K562 (cell line): ENCODE data around the gene LTBP2. TPM values are rescaled to one million over a fixed set of nuclear protein-coding genes. Genes with fewer than 3 reads are reported as not detected.

Experiments used
- ATAC-seq: fragments of 200-7000 bp; cut with Tn5 transposase; 3 replicates; pipeline ENCODE4 v1.9.1; 2020; ENCODE audit warnings: moderate library complexity
- BruUV-seq: library from RNA; stranded (reverse); fragments of 400-500 nt; replicated peaks from 2 replicates; lab custom pipeline; 2021; lab: Mats Ljungman, UMichigan
- CTCF ChIA-PET: fragments of 300-600 bp; formaldehyde crosslinking; extraction: SDS; loops from one replicate; lab custom pipeline; 2021; ENCODE audit warnings: low intra/inter-chr PET ratio; lab: Yijun Ruan, JAX
- POLR2A ChIA-PET: fragments of 300-600, 350-650 bp; sonication (Branson Sonifier 250); formaldehyde crosslinking; extraction: SDS; loops from one replicate; lab custom pipeline; 2021; ENCODE audit warnings: antibody characterized with exemption, inconsistent platforms; lab: Yijun Ruan, JAX
- DNase-seq, 4 experiments: peaks; one replicate each; pipeline versions ENCODE4 v3.0.0 to v3.0.0-alpha.2; 2011 to 2018; ENCODE audit warnings: low spot score in 3 of 4, mixed read lengths in 3 of 4; ENCODE audit errors: extremely low read depth in 1 of 4
- FAIRE-seq: peaks from 2 replicates; lab custom pipeline; 2011; peaks lifted over from hg19 to GRCh38; lab: Jason Lieb, UNC
- H2AFZ ChIP-seq: 2 replicates; pipeline ENCODE4 v1.6.0; 2011; ENCODE audit warnings: low read depth, low read length, control low read depth, inconsistent platforms
- H3K27ac ChIP-seq: fragments of 200-600 bp; 3 replicates; pipeline ENCODE4 v1.8.0; 2011; ENCODE audit warnings: low read depth, mild to moderate bottlenecking, control low read depth, inconsistent platforms, low read length, moderate library complexity, mixed read lengths; ENCODE audit errors: extremely low read depth
- H3K27me3 ChIP-seq, 2 experiments: fragments of 300-600 bp in 1 of 2; 2 replicates in 1 of 2; 3 replicates in 1 of 2; pipeline versions ENCODE4 v1.6.0 to v1.8.0; 2011; ENCODE audit warnings: inconsistent platforms in 2 of 2, low read length in 2 of 2, mild to moderate bottlenecking in 1 of 2, mixed read lengths in 1 of 2, moderate library complexity in 1 of 2; ENCODE audit not compliant: control insufficient read depth in 2 of 2, insufficient read depth in 2 of 2
- H3K36me3 ChIP-seq: fragments of 300-600 bp; 3 replicates; pipeline ENCODE4 v1.8.0; 2011; ENCODE audit warnings: mild to moderate bottlenecking, low read length, inconsistent platforms; ENCODE audit not compliant: control insufficient read depth, insufficient read depth
- H3K4me1 ChIP-seq, 2 experiments: fragments of 200-600 bp in 1 of 2; replicated peaks in 1 of 2; 2 replicates in 1 of 2; 3 replicates in 1 of 2; pipeline versions ENCODE4 v1.5.1 to v1.8.0; 2011; ENCODE audit warnings: inconsistent platforms in 2 of 2, low read length in 2 of 2, mild to moderate bottlenecking in 1 of 2, mixed read lengths in 1 of 2, moderate library complexity in 1 of 2; ENCODE audit not compliant: control insufficient read depth in 2 of 2, insufficient read depth in 2 of 2
- H3K4me2 ChIP-seq: 2 replicates; pipeline ENCODE4 v1.6.1; 2011; ENCODE audit warnings: low read length, control low read depth, inconsistent platforms, mixed read lengths; ENCODE audit not compliant: insufficient read depth
- H3K4me3 ChIP-seq: fragments of 200-600 bp; sonication (generic), shearing (Covaris generic); 2 replicates; pipeline ENCODE4 v1.5.1; 2016; ENCODE audit warnings: control low read depth, inconsistent platforms
- H3K79me2 ChIP-seq: fragments of 200-600 bp; 3 replicates; pipeline ENCODE4 v1.8.0; 2011; ENCODE audit warnings: low read length, inconsistent platforms; ENCODE audit not compliant: control insufficient read depth, insufficient read depth
- H3K9ac ChIP-seq, 2 experiments: 2 replicates each; pipeline versions ENCODE4 v1.6.0 to v1.6.1; 2011; ENCODE audit warnings: low read depth in 2 of 2, low read length in 2 of 2, control low read depth in 1 of 2, inconsistent platforms in 1 of 2, mild to moderate bottlenecking in 1 of 2, mixed read lengths in 1 of 2; ENCODE audit not compliant: insufficient read depth in 1 of 2
- H3K9me1 ChIP-seq: one replicate; pipeline ENCODE4 v1.6.0; 2011; ENCODE audit warnings: inconsistent platforms, mild to moderate bottlenecking, low read length, moderate library complexity; ENCODE audit not compliant: control insufficient read depth, insufficient read depth
- H3K9me3 ChIP-seq: replicated peaks from 2 replicates; pipeline ENCODE4 v1.5.1; 2011; ENCODE audit warnings: low read depth, low read length, inconsistent platforms; ENCODE audit not compliant: control insufficient read depth, insufficient read depth
- H4K20me1 ChIP-seq: replicated peaks from 2 replicates; pipeline ENCODE4 v1.6.1; 2011; ENCODE audit warnings: low read length, inconsistent platforms, mixed read lengths; ENCODE audit not compliant: control insufficient read depth, insufficient read depth
- CBFA2T2 ChIP-seq: fragments of 450-650 bp; conservative IDR thresholded peaks from 2 replicates; pipeline ENCODE4 v1.6.1; 2017; ENCODE audit warnings: mild to moderate bottlenecking
- CBFA2T3 ChIP-seq: fragments of 450-650 bp; IDR thresholded peaks from 2 replicates; pipeline ENCODE4 v1.6.1; 2017
- CHD2 ChIP-seq: IDR thresholded peaks from 2 replicates; pipeline ENCODE4 v1.6.1; 2011; ENCODE audit warnings: low read depth, low read length
- CTBP1 ChIP-seq: fragments of 450-650 bp; IDR thresholded peaks from 2 replicates; pipeline ENCODE4 v1.6.1; 2016; ENCODE audit warnings: borderline replicate concordance
- ELF1 ChIP-seq: fragments of 200-800 bp; sonication (Bioruptor generic); IDR thresholded peaks from 2 replicates; pipeline ENCODE4 v1.6.1; 2016; ENCODE audit warnings: missing genetic modification characterization, missing compliant biosample characterization
- MAX ChIP-seq: sonication (generic); formaldehyde crosslinking; IDR thresholded peaks from 2 replicates; pipeline ENCODE4 v1.9.0; 2022; ENCODE audit warnings: mild to moderate bottlenecking, missing genetic modification reagents
- ZNF780A ChIP-seq: fragments of 250-450 bp; sonication (Bioruptor Pico); IDR thresholded peaks from 2 replicates; pipeline ENCODE4 v1.5.0; 2021; ENCODE audit warnings: mild to moderate bottlenecking
- WGBS: fragments of 100-300 bp; shearing (Covaris generic); methylation state at CpG from one replicate; pipeline ENCODE4 v1.1.6; 2016; ENCODE audit warnings: low coverage, mixed read lengths; ENCODE audit not compliant: insufficient coverage; ENCODE audit errors: missing lambda C conversion rate; 5-methylcytosine and 5-hydroxymethylcytosine counted together
- in situ Hi-C: fragments of 300-500 bp; cut with MboI; formaldehyde crosslinking; loops from 4 replicates; pipeline ENCODE4 v1.15.0; 2018; ENCODE audit warnings: inconsistent platforms, mixed read lengths
- intact Hi-C: fragments of 100-400 bp; cut with micrococcal nuclease; formaldehyde crosslinking; loops from 2 replicates; pipeline ENCODE4 v1.14.2; 2022
- polyA plus RNA-seq, 8 experiments: library from polyadenylated mRNA; depleted of rRNA in 4 of 8; stranded (reverse) in 5 of 8; unstranded in 3 of 8; fragments of >200 nt; fragmentation: Nextera tagmentation in 2 of 8; fragmentation: Illumina TruSeq in 1 of 8; extraction: Ambion mirVana in 2 of 8; extraction: Trizol in 1 of 8; gene quantifications; 2 replicates each; pipeline versions ENCODE4 v1.2.1 to v1.2.3, GENCODE V29; 2011 to 2014; ENCODE audit warnings: inconsistent platforms in 1 of 8, missing spikeins in 1 of 8
- total RNA-seq, 7 experiments: library from RNA; depleted of rRNA in 6 of 7; stranded (reverse); fragments of >200 nt in 6 of 7; fragmentation: Illumina TruSeq in 2 of 7; extraction: Trizol in 2 of 7; gene quantifications; 2 replicates each; pipeline versions ENCODE4 v1.2.1 to v1.2.3, GENCODE V29; 2011 to 2021; ENCODE audit warnings: low replicate concordance in 1 of 7

The LTBP2 gene
- total and polyA plus RNA-seq, 9 of the 15 experiments (the other 6 are each of a cell fraction or from before 2014, with no cell fraction given) = under 0.01 to 0.18 (median 0.03) TPM; not detected in 3

GRCh38 chr14:74531006-74531405 is 81.0 kb downstream of the LTBP2 start:
- FAIRE-seq (no peak), ATAC-seq (no peak)
- CTCF ChIA-PET = no interaction called here

DNA sequence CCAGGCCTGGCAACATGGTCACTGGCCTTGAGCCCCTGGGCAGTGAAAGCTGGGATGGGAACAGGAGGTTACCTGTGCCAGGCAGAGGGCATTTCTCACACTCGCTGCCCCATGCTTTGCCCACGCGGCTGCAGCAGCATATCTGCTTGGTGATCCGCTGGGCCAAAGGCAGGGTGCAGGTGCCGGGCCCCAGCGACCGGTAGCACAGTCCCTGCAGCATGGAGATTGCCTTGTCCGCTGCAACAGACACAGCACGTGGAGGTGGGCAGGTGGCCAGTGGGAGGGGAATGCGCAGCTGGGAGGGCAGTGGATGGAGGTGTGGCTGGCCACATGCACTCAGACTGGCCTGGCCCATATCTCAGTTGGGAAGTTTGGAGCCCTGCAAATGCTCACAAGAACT is 83.2 kb downstream of the LTBP2 start:
- Histone ChIP-seq H4K20me1 (no peaks in the 10 kb centered on the region), H3K9me3 (no peaks in the 10 kb centered on the region), H3K27me3 (peaks cover 0 to 24% of the 10 kb centered on the region in 2 experiments; a peak in 2 of 5 replicates), H3K4me1 (peaks cover 0 to 16% of the 10 kb centered on the region in 2 experiments; a peak in 3 of 5 replicates), H3K36me3 (no peaks in the 10 kb centered on the region), H3K4me2 (no peak overlapping the region), H3K27ac (no peak overlapping the region), H3K9me1 (no peaks in the 10 kb centered on the region), H3K4me3 (no peak overlapping the region), H2AFZ (no peak overlapping the region), H3K9ac (no peak overlapping the region), H3K79me2 (no peaks in the 10 kb centered on the region)
- peak; percentile 36 for TF ChIP-seq CBFA2T3
- TF ChIP-seq MAX (CRISPR knock-in tag) = peak; percentile 32; the same call in 1 of the 2 replicates
- TF ChIP-seq CBFA2T2 = peak; percentile 35; the same call in 1 of the 2 replicates
- TF ChIP-seq CHD2 = no peak
- 18% methylated on average over 9 of the region's 10 CpGs for WGBS
- BruUV-seq = no TSS peak
- no peak for ATAC-seq
- CTCF ChIA-PET = no interaction called here
- POLR2A ChIA-PET = no interaction called here
- intact Hi-C loops = no loop called here
- no peak for DNase-seq
- in situ Hi-C loops = no loop called here
- FAIRE-seq = no peak

More at GRCh38 chr14:74531006-74531405, 81.0 kb downstream of the LTBP2 start:
- no peaks in the 10 kb centered on the region for H3K9me1 ChIP-seq
- no peak overlapping the region for H3K4me3 ChIP-seq
- H3K27me3 ChIP-seq = peaks cover 0 to 35% of the 10 kb centered on the region in 2 experiments; a peak in 2 of 5 replicates
- H3K79me2 ChIP-seq = no peaks in the 10 kb centered on the region
- intact Hi-C loops = no loop called here
- peaks cover 0 to 16% of the 10 kb centered on the region in 2 experiments; a peak in 3 of 5 replicates for H3K4me1 ChIP-seq
- H3K27ac ChIP-seq = no peak overlapping the region
- no peak for DNase-seq
- no peaks in the 10 kb centered on the region for H4K20me1 ChIP-seq
- in situ Hi-C loops = no loop called here
- H2AFZ ChIP-seq = no peak overlapping the region
- POLR2A ChIA-PET = interaction anchor here (0.6 kb wide), 1 partner anchor 264 kb away, joined by 3 read pairs; no protein-coding TSS in a partner anchor
- TF ChIP-seq CTBP1 = no peak
- TF ChIP-seq ZNF780A (CRISPR knock-in tag) = no peak
- no peak for TF ChIP-seq ELF1 (tag)
- no peak overlapping the region for H3K4me2 ChIP-seq
- no peaks in the 10 kb centered on the region for H3K9me3 ChIP-seq
- no peak overlapping the region for H3K9ac ChIP-seq
- 17% methylated on average over 2 of the region's 3 CpGs for WGBS
- no peaks in the 10 kb centered on the region for H3K36me3 ChIP-seq
- BruUV-seq = no TSS peak
